Pulmonary artery endothelial cell (primary cell): ENCODE measurements around the gene MYO3A. TPM values are rescaled to one million over a fixed set of nuclear protein-coding genes. Genes with fewer than 3 reads are reported as not detected.

ENCODE experiments used
- DNase-seq: peaks from one replicate; pipeline ENCODE4 v3.0.0-alpha.2; 2011; ENCODE audit warnings: low read depth, low spot score
- total RNA-seq: library from RNA; depleted of rRNA; stranded (reverse); fragments of >200 nt; gene quantifications from 2 replicates; pipeline ENCODE4 v1.2.3, GENCODE V29; 2014

MYO3A gene
- not detected in 2 replicates for total RNA-seq

GRCh38 chr10:25933653-25934608 lies at the start of gene MYO3A:
TSS of gene MYO3A (plus strand) at chr10:25934229. CDS start at chr10:25952111, 17,882 bp downstream.
- DNase-seq: no peak

GRCh38 chr10:25888627-25889026 lies 45.4 kb upstream of the MYO3A start:
- DNase-seq: no peak

GRCh38 chr10:25890995-25891394 lies 43.0 kb upstream of the MYO3A start:
- DNase-seq: no peak

- no peak for DNase-seq
These were observed 38.2 kb upstream of the MYO3A start for GRCh38 chr10:25895856-25896255.

GRCh38 chr10:25896421-25896820 lies 37.6 kb upstream of the MYO3A start:
- no peak for DNase-seq

DNA sequence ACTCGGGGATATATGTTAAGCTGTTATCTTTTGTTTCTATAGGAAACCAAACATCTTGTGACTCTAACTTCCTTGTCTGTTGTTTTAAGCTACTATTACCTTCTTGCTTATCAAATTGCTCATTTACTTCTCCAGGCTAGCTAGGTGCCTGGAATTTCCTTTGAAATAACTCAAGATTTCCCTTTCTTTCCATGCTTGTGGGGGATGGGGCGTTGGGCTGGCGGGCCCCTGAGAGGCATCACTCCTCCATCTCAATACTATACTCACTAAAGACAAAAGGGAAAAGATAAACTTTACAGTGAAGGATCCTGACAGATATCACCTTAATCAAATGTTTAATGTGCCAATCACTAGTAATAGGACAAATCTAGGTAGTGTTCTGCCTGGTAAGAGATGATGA lies 34.7 kb upstream of the MYO3A start:
- DNase-seq: no peak

DNA sequence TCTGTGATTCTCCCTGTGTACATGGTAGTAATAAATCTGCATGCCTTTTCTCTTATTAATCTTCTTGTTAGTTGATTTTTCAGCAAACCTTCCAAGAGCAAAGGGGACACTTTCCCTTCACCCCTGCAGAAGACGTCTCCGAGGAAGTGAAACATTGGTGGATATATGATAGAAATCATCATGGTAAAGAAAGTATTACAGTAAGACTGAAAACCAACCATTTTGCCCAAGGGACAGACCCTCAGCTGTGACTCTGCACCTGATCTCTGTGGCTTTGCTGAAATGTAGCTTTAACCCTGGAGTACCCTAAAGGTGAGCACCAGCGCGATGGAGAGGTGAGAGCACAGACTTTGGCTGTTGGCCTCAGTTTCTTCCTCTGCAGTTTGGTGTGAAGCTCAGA lies 32.8 kb upstream of the MYO3A start:
- no peak for DNase-seq

GRCh38 chr10:25902002-25902401 lies 32.0 kb upstream of the MYO3A start:
- no peak for DNase-seq

DNA sequence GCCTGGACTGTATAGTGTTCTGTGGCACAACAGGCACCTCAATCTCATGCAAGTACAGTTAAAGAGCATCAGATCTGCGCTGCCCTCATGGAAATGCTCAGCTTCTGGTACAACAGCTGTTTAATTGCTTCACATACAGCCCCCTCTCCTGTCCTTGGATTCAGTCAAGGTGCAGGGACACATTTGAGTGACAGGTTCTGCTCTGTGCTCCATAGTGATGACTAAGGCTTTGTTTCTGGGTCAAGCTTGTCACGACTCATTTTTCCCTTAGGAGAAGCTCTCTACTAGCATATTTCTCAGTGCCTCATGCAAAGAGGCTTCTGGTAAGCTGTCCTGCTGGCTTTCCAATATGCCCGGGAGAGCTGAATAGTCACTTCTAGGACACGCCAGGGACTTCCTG lies 26.8 kb upstream of the MYO3A start:
- no peak for DNase-seq

GRCh38 chr10:25912866-25913265 lies 21.2 kb upstream of the MYO3A start:
- no peak for DNase-seq

DNA sequence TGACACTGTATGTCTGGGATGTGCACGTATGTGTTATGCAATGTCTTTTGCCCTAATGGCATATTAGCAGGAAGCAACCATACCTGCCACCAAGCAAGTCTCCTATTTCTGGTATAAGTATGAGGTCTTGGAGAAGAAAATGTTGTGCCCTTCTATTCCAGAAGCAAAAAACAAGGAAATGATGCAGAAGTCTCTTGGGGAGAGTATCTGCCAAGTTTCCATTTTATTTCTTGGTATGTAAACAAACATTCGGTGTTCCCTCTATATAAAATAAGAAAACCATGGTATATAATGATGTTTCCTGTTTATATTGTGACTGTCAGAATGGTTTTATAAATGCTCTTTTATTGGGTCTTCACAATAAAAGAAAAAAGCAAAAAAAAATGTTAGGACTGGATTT lies 19.3 kb upstream of the MYO3A start:
- no peak for DNase-seq

DNA sequence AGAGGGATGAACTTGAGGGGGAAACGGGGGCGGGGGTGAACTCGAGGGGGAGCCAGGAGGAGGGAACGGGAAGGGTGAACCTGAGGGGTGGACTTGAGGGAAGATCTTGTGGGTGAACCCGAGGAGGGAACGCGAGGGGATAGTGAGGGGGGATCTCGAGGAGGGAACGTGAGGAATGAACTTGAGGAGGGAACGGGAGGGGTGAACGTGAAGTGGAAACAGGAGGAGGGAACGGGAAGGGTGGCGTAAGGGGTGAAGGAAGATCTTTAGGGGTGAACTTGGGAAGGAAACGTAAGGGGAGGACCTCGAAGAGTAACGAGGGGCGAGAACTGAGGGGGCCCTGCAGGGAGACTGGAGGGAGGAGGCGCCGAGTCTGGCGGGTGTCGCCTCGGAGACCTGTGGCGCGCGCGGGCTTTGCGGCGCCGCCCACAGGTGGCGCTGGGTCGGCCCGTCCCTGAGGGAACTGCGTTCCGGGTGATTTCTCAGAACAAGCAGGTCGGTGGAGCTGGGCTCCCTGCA lies 651 bp downstream of the MYO3A start:
- no peak for DNase-seq

DNA sequence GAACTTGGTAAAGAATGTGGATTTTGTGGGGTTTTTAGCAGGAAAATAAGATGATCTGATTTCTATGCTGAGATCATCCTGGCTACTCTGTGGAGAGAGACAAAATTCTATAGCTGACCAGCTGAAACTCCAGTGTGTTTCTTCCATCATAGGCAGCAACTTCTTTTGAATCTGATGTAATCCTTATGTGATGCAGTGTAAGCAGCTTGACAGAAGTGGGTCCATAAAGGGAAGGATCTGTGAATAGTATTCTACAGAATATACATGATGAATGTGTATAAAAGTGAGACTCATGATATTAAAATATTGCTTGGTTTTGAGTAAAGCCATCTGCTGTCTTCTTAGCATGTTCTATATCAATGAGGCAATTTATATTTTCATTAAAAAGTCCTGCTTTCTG lies 4.4 kb downstream of the MYO3A start:
- no peak for DNase-seq

GRCh38 chr10:25944771-25945170 lies 10.7 kb downstream of the MYO3A start:
- no peak for DNase-seq

DNA sequence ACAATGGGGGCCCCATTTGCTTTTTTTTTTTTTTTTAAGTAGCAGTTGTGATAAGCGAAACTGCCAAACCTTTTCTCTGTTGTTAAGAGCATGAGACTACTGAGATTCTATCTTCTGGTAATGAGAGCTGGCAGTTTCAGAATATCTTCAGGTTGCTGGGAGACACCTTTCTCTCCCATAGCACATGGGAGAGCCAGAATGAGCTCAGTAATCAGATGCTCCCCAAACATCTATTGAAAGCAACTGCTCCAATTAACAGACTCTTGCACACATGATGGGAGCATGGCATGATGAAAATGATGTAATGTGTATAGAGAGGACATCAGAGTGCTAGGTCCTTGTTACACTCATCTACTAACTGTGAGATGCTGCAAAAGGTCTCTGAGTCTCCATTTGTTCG lies 18.8 kb downstream of the MYO3A start:
- no peak for DNase-seq

DNA sequence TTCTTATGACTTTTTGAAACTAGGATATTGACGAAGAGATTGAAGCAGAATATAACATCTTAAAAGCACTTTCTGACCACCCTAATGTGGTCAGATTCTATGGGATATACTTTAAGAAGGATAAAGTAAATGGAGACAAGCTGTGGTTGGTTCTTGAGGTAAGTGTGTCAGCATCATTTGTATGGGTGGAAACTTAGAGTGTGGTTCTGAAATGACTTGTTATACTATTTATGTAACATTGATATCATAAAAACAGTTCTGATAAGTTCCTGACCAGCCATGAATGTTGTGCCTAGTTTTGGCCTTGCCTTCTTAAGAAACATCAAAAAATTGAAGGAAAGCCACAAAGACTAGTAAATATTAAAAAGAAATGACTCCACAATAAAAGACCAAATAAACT lies 20.8 kb downstream of the MYO3A start:
- no peak for DNase-seq

DNA sequence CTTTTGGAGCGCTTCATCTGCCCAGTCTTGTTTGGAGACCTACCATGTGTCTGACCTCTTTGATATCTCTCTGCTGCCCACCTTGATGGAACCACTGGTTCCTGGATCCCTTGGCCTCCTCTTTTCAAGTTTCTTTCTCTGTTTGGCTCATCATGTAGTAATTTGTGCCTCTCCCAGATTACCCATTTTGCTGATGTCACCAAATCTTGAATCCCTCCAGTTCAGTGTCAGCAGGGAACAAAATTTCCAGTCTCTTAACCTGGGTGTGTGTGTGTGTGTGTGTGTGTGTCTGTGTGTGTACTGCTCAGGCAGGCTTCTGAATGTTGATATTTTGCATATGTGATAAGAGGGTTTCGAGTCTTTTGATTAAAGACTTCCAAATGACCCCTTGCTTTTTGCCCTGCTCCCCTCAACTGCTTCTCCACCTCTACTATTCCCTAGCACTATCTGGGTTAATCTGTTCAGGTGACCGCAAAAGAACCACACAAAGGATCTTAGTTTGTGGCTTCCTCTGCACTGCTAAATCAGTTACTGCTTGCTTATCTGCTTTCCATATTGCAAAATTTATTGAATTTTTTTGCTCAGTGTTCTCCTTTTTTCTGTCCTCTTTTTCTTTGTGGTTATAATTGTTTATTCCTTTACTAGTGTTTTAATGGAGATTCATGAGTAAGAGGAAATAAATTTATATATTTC lies 25.7 kb downstream of the MYO3A start:
- DNase-seq: no peak

GRCh38 chr10:25965584-25965983 lies 31.6 kb downstream of the MYO3A start:
- DNase-seq: no peak

DNA sequence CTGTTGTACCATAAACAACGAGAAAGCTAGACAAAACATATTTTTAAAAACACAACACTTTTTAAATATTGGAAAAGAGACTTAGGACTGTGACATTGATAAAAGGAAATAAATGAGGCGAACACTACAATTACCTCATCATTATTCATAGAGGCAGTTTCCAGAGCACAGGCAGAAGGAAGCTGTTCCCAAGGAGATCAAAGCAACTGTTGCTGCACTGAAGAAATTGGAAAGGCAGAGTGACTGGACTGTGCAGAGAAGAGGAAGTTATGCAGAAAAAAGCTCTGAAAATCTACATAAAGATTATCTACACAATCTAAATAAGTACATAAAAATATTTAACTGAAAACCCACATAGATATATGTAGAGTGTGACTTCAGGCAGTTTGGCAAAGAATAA lies 32.8 kb downstream of the MYO3A start:
- no peak for DNase-seq

DNA sequence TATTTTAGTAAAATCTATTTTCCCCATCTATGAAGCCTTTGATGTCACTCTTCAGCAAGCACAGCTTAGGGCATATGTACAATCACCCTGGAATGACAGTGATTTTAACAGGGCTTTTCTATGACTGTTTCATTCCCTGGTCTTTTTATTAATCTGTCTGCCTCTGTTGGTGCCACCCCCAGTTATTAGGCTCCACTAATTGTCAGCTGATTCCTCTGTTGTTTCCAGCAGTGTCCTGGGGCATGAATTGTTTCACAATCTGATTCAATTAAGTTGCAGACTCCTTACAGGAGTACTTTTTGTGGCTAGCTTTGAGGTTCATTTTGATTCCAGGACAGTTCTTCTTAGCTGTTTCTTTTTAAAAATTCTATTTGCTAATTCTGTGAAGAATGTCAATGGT lies 38.6 kb downstream of the MYO3A start:
- DNase-seq: no peak

GRCh38 chr10:25974897-25975459 lies 40.9 kb downstream of the MYO3A start:
- DNase-seq: no peak

GRCh38 chr10:25978771-25979170 lies 44.7 kb downstream of the MYO3A start:
- no peak for DNase-seq
